Cardiac muscle cell (in vitro differentiated cells and primary cell): ENCODE results near the gene ARHGEF10L. TPM values are rescaled to one million over a fixed set of nuclear protein-coding genes. Genes with fewer than 3 reads are reported as not detected.

Experiments
- DNase-seq, 2 donors: peaks; one replicate each; pipeline versions ENCODE4 v3.0.0 to v3.0.0-alpha.2; 2010 to 2017; ENCODE audit warnings: low read depth in 1 of 2, low spot score in 1 of 2
- H3K27ac ChIP-seq: fragments of 200-600 bp; sonication (generic); 2 replicates; pipeline ENCODE4 v1.5.1; 2016
- H3K27me3 ChIP-seq: fragments of 200-600 bp; sonication (generic); 2 replicates; pipeline ENCODE4 v1.6.0; 2016; ENCODE audit warnings: control low read depth
- H3K36me3 ChIP-seq: fragments of 200-600 bp; sonication (generic); 2 replicates; pipeline ENCODE4 v1.5.1; 2016; ENCODE audit warnings: control low read depth
- H3K4me1 ChIP-seq: fragments of 200-600 bp; sonication (generic); 2 replicates; pipeline ENCODE4 v1.8.1; 2017; ENCODE audit warnings: low read depth, mild to moderate bottlenecking, mixed run types
- H3K4me3 ChIP-seq: fragments of 200-600 bp; sonication (generic); 2 replicates; pipeline ENCODE4 v1.5.1; 2016; ENCODE audit warnings: mild to moderate bottlenecking
- H3K9me3 ChIP-seq: fragments of 200-600 bp; sonication (generic); 2 replicates; pipeline ENCODE4 v1.5.1; 2017; ENCODE audit warnings: low read depth, mild to moderate bottlenecking, control low read depth
- CTCF ChIP-seq: IDR thresholded peaks from 2 replicates; pipeline ENCODE4 v1.5.1; 2012; ENCODE audit warnings: low read depth, mild to moderate bottlenecking, low read length
- polyA plus RNA-seq: library from polyadenylated mRNA; unstranded; fragments of >200 nt; fragmentation: Nextera tagmentation; extraction: Ambion mirVana; gene quantifications from 2 replicates; pipeline ENCODE4 v1.2.1, GENCODE V29; 2016
- total RNA-seq: library from RNA; depleted of rRNA; stranded (reverse); fragments of >200 nt; gene quantifications from 2 replicates; pipeline ENCODE4 v1.2.3, GENCODE V29; 2016

Gene ARHGEF10L
- total and polyA plus RNA-seq, 2 experiments from 2014 or later, result 32.3 to 55.4 TPM

- TF ChIP-seq CTCF, result no peak
- Histone ChIP-seq H3K4me3 (no peak overlapping the region), H3K27me3 (no peaks in the 10 kb centered on the region), H3K36me3 (no peaks in the 10 kb centered on the region), H3K27ac (no peak overlapping the region), H3K9me3 (no peaks in the 10 kb centered on the region), H3K4me1 (peaks cover 10% of the 10 kb centered on the region)
- no peak for DNase-seq
Measured at GRCh38 chr1:17679856-17680255, 140.4 kb downstream of the ARHGEF10L start.

GRCh38 chr1:17680308-17680707, 140.8 kb downstream of the ARHGEF10L start:
- H3K36me3 ChIP-seq, result no peaks in the 10 kb centered on the region
- TF ChIP-seq CTCF, result no peak
- no peak for DNase-seq
- H3K4me1 ChIP-seq, result peaks cover 10% of the 10 kb centered on the region
- H3K27ac ChIP-seq, result no peak overlapping the region
- no peaks in the 10 kb centered on the region for H3K27me3 ChIP-seq
- no peaks in the 10 kb centered on the region for H3K9me3 ChIP-seq
- H3K4me3 ChIP-seq, result no peak overlapping the region

- Histone ChIP-seq H3K4me3 (no peak overlapping the region), H3K27ac (no peak overlapping the region), H3K9me3 (no peaks in the 10 kb centered on the region), H3K27me3 (no peaks in the 10 kb centered on the region), H3K36me3 (no peaks in the 10 kb centered on the region), H3K4me1 (peaks cover 10% of the 10 kb centered on the region)
- DNase-seq, result no peak
- no peak for TF ChIP-seq CTCF
Measured at GRCh38 chr1:17682400-17682799, 142.9 kb downstream of the ARHGEF10L start.

- Histone ChIP-seq H3K27ac (no peak overlapping the region), H3K27me3 (no peaks in the 10 kb centered on the region), H3K9me3 (no peaks in the 10 kb centered on the region), H3K36me3 (no peaks in the 10 kb centered on the region), H3K4me3 (no peak overlapping the region), H3K4me1 (peaks cover 10% of the 10 kb centered on the region)
- no peak for DNase-seq
- no peak for TF ChIP-seq CTCF
Measured at GRCh38 chr1:17683598-17683997, 144.1 kb downstream of the ARHGEF10L start.

- H3K9me3 ChIP-seq, result no peaks in the 10 kb centered on the region
- DNase-seq, result no peak
- H3K4me1 ChIP-seq, result no peaks in the 10 kb centered on the region
- H3K27ac ChIP-seq, result no peak overlapping the region
- no peak for TF ChIP-seq CTCF
- H3K36me3 ChIP-seq, result no peaks in the 10 kb centered on the region
- H3K4me3 ChIP-seq, result no peak overlapping the region
- H3K27me3 ChIP-seq, result no peaks in the 10 kb centered on the region
Measured at GRCh38 chr1:17684810-17685209, 145.3 kb downstream of the ARHGEF10L start.

- Histone ChIP-seq H3K9me3 (no peaks in the 10 kb centered on the region), H3K4me3 (no peak overlapping the region), H3K27ac (no peak overlapping the region), H3K27me3 (no peaks in the 10 kb centered on the region), H3K4me1 (no peaks in the 10 kb centered on the region), H3K36me3 (no peaks in the 10 kb centered on the region)
- DNase-seq, result no peak
- TF ChIP-seq CTCF, result no peak
Measured at GRCh38 chr1:17686258-17686657, 146.8 kb downstream of the ARHGEF10L start.
